Panc1 (cell line): ENCODE data around the gene SEMA3D. TPM values are rescaled to one million over a fixed set of nuclear protein-coding genes. Genes with fewer than 3 reads are reported as not detected.

Experiments used
- ATAC-seq: fragments of 200-7000 bp; cut with Tn5 transposase; 2 replicates; pipeline ENCODE4 v1.9.1; 2020; ENCODE audit warnings: mild to moderate bottlenecking, moderate library complexity
- BruUV-seq: library from RNA; stranded (reverse); fragments of 400-500 nt; replicated peaks from 2 replicates; lab custom pipeline; 2021; lab: Mats Ljungman, UMichigan
- CTCF ChIA-PET: fragments of 300-600 bp; sonication (Branson Sonifier 250); formaldehyde crosslinking; loops from one replicate; lab custom pipeline; 2022; ENCODE audit warnings: antibody characterized with exemption; lab: Charles Lee
- POLR2A ChIA-PET: fragments of 300-600 bp; sonication (Branson Sonifier 250); formaldehyde crosslinking; loops from one replicate; lab custom pipeline; 2022; ENCODE audit warnings: antibody characterized with exemption; lab: Charles Lee
- DNase-seq: peaks from one replicate; pipeline ENCODE4 v3.0.0-alpha.2; 2010; ENCODE audit warnings: low read depth, low spot score
- H3K27ac ChIP-seq: 2 replicates; pipeline ENCODE4 v1.5.1; 2011; ENCODE audit warnings: mild to moderate bottlenecking, low read length, inconsistent platforms
- H3K27me3 ChIP-seq: fragments of 200-500 bp; sonication (Bioruptor generic); 2 replicates; pipeline ENCODE4 v1.6.0; 2014; ENCODE audit warnings: low read length, inconsistent platforms; ENCODE audit not compliant: control insufficient read depth, insufficient read depth
- H3K36me3 ChIP-seq: fragments of 200-500 bp; sonication (Bioruptor generic); 2 replicates; pipeline ENCODE4 v1.5.1; 2014; ENCODE audit warnings: inconsistent platforms, mild to moderate bottlenecking, low read length, moderate library complexity; ENCODE audit not compliant: control insufficient read depth, insufficient read depth
- H3K4me1 ChIP-seq: 2 replicates; pipeline ENCODE4 v1.5.1; 2011; ENCODE audit warnings: inconsistent platforms, mild to moderate bottlenecking, low read length, moderate library complexity; ENCODE audit not compliant: control insufficient read depth, insufficient read depth
- H3K4me3 ChIP-seq, 2 experiments: 2 replicates each; pipeline ENCODE4 v1.5.1; 2011 to 2012; ENCODE audit warnings: low read depth in 2 of 2, low read length in 2 of 2, mild to moderate bottlenecking in 2 of 2, inconsistent platforms in 1 of 2, moderate library complexity in 1 of 2
- H3K9me3 ChIP-seq: fragments of 200-500 bp; sonication (Bioruptor generic); 2 replicates; pipeline ENCODE4 v1.5.1; 2014; ENCODE audit warnings: low read depth, mild to moderate bottlenecking, inconsistent platforms, low read length, moderate library complexity; ENCODE audit not compliant: control insufficient read depth, insufficient read depth
- POLR2AphosphoS5 ChIP-seq: IDR thresholded peaks from 2 replicates; pipeline ENCODE4 v1.6.1; 2012; ENCODE audit warnings: mild to moderate bottlenecking, low read depth, low read length, moderate library complexity
- SIN3A ChIP-seq: IDR thresholded peaks from 2 replicates; pipeline ENCODE4 v1.6.1; 2012; ENCODE audit warnings: low read depth, mild to moderate bottlenecking, low read length, moderate library complexity, borderline replicate concordance; ENCODE audit not compliant: insufficient read depth
- TCF7L2 ChIP-seq: IDR thresholded peaks from 2 replicates; pipeline ENCODE4 v1.6.1; 2011; ENCODE audit warnings: mild to moderate bottlenecking, low read depth, low read length, inconsistent platforms
- in situ Hi-C: cut with HindIII; loops from 2 replicates; pipeline ENCODE4 v1.10.0; 2016; ENCODE audit warnings: low sequenced_read_pairs, low pct_unique_long_range_greater_than_20kb
- intact Hi-C: fragments of 100-400 bp; cut with micrococcal nuclease; formaldehyde crosslinking; loops from one replicate; pipeline ENCODE4 v1.10.0; 2022; ENCODE audit not compliant: unreplicated experiment
- total RNA-seq: library from RNA; stranded (reverse); gene quantifications from one replicate; pipeline ENCODE4 v1.2.1, GENCODE V29; 2021; ENCODE audit not compliant: unreplicated experiment
- TF ChIP-seq, protein P1 (sequence below), 2 experiments: IDR thresholded peaks; 2 replicates each; pipeline ENCODE4 v1.6.1; 2011 to 2012; ENCODE audit warnings: low read depth in 2 of 2, control low read depth in 1 of 2, low read length in 1 of 2, mild to moderate bottlenecking in 1 of 2, moderate library complexity in 1 of 2; ENCODE audit not compliant: insufficient read depth in 1 of 2
- TF ChIP-seq, protein P2 (sequence below): fragments of 450-650 bp; IDR thresholded peaks from 2 replicates; pipeline ENCODE4 v1.5.1; 2017; ENCODE audit warnings: mild to moderate bottlenecking

The SEMA3D gene
- total RNA-seq, 1 experiment from 2014 or later, result 11.5 TPM

DNA sequence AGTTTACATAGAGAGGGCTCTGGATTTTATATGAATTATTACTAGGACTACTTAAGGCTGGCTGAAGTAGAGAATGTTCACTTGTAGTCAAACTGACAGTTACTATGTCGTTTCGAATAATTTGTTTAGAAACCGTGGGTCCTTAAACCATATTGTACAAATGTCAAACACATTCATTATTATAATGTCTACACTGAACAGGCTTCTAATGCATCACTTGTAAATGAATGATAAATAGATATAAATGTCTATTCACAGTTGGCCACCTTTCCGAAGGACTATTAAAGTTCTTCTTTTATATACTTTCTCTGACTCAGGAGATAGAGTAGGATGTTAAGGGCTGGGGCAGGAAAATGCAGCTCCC, 95.3 kb downstream of the SEMA3D start:
- Histone ChIP-seq H3K9me3 (no peaks in the 10 kb centered on the region), H3K27me3 (no peaks in the 10 kb centered on the region), H3K36me3 (no peaks in the 10 kb centered on the region), H3K4me3 (no peak overlapping the region), H3K4me1 (no peaks in the 10 kb centered on the region), H3K27ac (no peak overlapping the region)
- intact Hi-C loops (no loop called here), in situ Hi-C loops (no loop called here)
- TF ChIP-seq, protein P1, sequence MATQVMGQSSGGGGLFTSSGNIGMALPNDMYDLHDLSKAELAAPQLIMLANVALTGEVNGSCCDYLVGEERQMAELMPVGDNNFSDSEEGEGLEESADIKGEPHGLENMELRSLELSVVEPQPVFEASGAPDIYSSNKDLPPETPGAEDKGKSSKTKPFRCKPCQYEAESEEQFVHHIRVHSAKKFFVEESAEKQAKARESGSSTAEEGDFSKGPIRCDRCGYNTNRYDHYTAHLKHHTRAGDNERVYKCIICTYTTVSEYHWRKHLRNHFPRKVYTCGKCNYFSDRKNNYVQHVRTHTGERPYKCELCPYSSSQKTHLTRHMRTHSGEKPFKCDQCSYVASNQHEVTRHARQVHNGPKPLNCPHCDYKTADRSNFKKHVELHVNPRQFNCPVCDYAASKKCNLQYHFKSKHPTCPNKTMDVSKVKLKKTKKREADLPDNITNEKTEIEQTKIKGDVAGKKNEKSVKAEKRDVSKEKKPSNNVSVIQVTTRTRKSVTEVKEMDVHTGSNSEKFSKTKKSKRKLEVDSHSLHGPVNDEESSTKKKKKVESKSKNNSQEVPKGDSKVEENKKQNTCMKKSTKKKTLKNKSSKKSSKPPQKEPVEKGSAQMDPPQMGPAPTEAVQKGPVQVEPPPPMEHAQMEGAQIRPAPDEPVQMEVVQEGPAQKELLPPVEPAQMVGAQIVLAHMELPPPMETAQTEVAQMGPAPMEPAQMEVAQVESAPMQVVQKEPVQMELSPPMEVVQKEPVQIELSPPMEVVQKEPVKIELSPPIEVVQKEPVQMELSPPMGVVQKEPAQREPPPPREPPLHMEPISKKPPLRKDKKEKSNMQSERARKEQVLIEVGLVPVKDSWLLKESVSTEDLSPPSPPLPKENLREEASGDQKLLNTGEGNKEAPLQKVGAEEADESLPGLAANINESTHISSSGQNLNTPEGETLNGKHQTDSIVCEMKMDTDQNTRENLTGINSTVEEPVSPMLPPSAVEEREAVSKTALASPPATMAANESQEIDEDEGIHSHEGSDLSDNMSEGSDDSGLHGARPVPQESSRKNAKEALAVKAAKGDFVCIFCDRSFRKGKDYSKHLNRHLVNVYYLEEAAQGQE (IDR thresholded peaks at IDR 0.05; ENCODE audit: insufficient read depth in 1 of 2, low read depth in 2 of 2, low read length in 1 of 2), result no peak
- TF ChIP-seq TCF7L2 (no peak), SIN3A (no peak), POLR2AphosphoS5 (no peak)
- TF ChIP-seq, protein P2, sequence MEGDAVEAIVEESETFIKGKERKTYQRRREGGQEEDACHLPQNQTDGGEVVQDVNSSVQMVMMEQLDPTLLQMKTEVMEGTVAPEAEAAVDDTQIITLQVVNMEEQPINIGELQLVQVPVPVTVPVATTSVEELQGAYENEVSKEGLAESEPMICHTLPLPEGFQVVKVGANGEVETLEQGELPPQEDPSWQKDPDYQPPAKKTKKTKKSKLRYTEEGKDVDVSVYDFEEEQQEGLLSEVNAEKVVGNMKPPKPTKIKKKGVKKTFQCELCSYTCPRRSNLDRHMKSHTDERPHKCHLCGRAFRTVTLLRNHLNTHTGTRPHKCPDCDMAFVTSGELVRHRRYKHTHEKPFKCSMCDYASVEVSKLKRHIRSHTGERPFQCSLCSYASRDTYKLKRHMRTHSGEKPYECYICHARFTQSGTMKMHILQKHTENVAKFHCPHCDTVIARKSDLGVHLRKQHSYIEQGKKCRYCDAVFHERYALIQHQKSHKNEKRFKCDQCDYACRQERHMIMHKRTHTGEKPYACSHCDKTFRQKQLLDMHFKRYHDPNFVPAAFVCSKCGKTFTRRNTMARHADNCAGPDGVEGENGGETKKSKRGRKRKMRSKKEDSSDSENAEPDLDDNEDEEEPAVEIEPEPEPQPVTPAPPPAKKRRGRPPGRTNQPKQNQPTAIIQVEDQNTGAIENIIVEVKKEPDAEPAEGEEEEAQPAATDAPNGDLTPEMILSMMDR, result no peak
- DNase-seq (no peak), ATAC-seq (no peak)
- BruUV-seq, result no TSS peak
- ChIA-PET POLR2A (no interaction called here), CTCF (no interaction called here)

DNA sequence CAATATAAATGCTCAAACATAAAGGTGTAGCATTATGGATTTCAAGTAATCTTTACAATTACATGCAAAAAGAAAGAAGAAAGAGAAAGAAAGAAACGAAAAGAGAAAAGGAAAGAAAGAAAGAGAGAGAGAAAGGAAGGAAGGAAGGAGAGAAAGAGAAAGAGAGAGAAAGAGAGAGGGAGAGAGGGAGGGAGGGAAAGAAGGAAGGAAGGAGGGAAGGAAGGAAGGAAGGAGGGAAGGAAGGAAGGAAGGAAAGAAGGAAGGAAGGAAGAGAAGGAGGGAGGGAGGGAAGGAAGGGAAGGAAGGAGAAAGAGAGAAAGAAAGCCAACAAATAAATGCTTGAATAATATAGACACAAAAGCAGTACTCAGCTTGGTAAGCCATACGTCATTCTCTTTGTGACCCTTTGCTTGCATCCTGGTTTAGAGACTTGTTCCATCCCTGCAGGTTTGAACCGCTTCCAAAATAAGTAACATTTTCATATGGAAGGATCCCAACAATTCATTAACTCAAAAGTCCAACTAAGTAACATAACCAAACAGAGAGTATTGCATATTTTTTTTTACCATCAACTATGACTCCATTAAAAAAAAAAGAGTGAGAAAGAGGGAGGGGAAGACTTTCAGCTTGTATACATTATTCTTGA, 95.8 kb downstream of the SEMA3D start:
- BruUV-seq, result no TSS peak
- Histone ChIP-seq H3K36me3 (no peaks in the 10 kb centered on the region), H3K9me3 (no peaks in the 10 kb centered on the region), H3K27me3 (no peaks in the 10 kb centered on the region), H3K4me3 (no peak overlapping the region), H3K27ac (no peak overlapping the region), H3K4me1 (no peaks in the 10 kb centered on the region)
- in situ Hi-C loops, result no loop called here
- DNase-seq, result no peak
- no peak for ATAC-seq
- no peak for TF ChIP-seq SIN3A
- no peak for TF ChIP-seq POLR2AphosphoS5
- no peak for TF ChIP-seq TCF7L2
- TF ChIP-seq, protein P1 (IDR thresholded peaks at IDR 0.05; ENCODE audit: insufficient read depth in 1 of 2, low read depth in 2 of 2, low read length in 1 of 2), result no peak
- TF ChIP-seq, protein P2, result no peak
- ChIA-PET CTCF (no interaction called here), POLR2A (no interaction called here)
- intact Hi-C loops, result no loop called here
